Femur (tissue), 1 donor: ENCODE data around the gene NFAM1.
A peak's percentile ranks its signal among the peaks of the same experiment; 100 is the strongest.

Source experiments
- DNase-seq: peaks from one replicate; pipeline ENCODE4 v3.0.0-alpha.2; 2017

The NFAM1 gene

GRCh38 chr22:42332089-42332488 is 100.1 kb downstream of the NFAM1 start:
- DNase-seq: no peak

GRCh38 chr22:42331014-42331413 is 101.2 kb downstream of the NFAM1 start:
- peak; percentile 67 for DNase-seq
